Astrocyte of the spinal cord (primary cell): ENCODE results near the gene COPE.

Experiments used
- DNase-seq: peaks from one replicate; pipeline ENCODE4 v3.0.0; 2011; ENCODE audit warnings: low read depth, low spot score
- H3K4me3 ChIP-seq: 2 replicates; pipeline ENCODE4 v1.5.1; 2011; ENCODE audit warnings: low read depth, mild to moderate bottlenecking, low read length, moderate library complexity
- in situ Hi-C: cut with HindIII; loops from 2 replicates; pipeline ENCODE4 v1.10.0; 2017; ENCODE audit warnings: low sequenced_read_pairs
- TF ChIP-seq, protein P1 (sequence below): IDR thresholded peaks from 2 replicates; pipeline ENCODE4 v1.5.1; 2012; ENCODE audit warnings: low read depth, mild to moderate bottlenecking, low read length, inconsistent platforms

COPE gene

DNA sequence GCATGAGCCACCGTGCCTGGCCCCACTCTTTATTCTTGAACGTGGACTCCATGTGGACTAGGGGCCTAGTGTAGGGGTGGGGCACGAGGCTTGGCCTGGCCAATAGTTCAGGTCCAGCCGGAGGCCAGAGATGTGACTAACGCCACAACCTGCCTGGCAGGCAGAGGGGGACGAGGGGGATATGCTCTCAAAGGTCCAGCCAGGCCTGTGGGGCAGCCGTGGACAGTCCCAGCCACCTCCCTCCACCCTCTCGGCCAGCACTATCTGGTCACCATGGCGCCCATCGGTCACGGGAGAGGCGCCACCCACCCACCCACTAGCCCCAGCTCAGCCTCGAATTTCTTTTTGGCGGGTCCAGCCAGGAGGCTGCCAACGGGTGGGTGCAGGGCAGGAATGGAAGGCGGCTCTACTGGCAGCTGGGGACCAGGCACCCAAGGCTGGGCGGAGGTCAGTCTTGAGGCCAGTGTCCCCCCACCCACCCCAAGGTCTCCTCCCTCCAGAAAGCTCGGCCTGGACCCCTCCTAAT lies 21.0 kb downstream of the COPE start:
- H3K4me3 ChIP-seq = no peak overlapping the region
- no peak for DNase-seq
- in situ Hi-C loops = no loop called here

DNA sequence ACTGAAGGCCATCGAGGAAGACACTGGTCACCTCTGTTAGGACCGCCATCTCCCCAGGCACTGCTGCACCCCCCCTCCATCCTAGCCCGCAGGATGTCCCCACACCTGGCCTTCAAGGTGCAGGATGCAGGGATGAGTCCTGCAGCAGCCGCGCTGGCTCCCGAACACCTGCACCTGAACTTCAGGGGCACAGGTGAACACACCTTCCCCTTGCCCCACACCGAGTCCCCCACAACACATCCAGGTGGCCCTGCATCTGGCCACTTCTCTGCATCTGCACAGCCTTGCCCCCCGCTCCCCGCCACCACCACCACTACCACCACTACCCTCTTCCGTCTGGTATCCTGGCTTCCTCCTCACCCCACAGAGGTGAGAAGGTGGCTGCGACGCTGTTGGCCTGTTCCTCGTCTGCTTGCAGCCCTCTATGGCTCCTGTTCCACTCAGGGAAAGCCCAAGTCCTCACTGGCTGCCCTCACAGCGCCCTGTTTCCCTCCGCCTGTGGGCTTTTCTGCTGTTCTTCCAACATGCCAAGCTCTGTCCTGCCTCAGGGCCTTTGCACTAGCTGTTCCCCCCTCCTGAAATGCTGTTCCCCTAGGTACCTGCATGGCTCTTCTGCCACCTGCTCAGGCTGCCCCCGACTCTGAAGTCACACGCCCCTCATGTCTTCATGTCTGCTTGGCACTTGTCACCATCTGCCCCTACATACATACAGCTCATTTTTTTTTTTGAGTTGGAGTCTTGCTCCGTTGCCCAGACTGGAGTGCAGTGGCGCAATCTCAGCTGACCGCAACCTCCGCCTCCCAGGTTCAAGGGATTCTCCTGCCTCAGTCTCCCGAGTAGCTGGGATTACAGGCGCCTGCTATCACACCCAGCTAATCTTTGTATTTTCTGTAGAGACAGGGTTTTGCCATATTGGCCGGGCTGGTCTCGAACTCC lies 21.8 kb downstream of the COPE start:
- in situ Hi-C loops = no loop called here
- no peak for DNase-seq
- no peak overlapping the region for H3K4me3 ChIP-seq
- TF ChIP-seq, protein P1, sequence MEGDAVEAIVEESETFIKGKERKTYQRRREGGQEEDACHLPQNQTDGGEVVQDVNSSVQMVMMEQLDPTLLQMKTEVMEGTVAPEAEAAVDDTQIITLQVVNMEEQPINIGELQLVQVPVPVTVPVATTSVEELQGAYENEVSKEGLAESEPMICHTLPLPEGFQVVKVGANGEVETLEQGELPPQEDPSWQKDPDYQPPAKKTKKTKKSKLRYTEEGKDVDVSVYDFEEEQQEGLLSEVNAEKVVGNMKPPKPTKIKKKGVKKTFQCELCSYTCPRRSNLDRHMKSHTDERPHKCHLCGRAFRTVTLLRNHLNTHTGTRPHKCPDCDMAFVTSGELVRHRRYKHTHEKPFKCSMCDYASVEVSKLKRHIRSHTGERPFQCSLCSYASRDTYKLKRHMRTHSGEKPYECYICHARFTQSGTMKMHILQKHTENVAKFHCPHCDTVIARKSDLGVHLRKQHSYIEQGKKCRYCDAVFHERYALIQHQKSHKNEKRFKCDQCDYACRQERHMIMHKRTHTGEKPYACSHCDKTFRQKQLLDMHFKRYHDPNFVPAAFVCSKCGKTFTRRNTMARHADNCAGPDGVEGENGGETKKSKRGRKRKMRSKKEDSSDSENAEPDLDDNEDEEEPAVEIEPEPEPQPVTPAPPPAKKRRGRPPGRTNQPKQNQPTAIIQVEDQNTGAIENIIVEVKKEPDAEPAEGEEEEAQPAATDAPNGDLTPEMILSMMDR = no peak

More for the DNA sequence above, 21.0 kb downstream of the COPE start:
- TF ChIP-seq, protein P1 = no peak

DNA sequence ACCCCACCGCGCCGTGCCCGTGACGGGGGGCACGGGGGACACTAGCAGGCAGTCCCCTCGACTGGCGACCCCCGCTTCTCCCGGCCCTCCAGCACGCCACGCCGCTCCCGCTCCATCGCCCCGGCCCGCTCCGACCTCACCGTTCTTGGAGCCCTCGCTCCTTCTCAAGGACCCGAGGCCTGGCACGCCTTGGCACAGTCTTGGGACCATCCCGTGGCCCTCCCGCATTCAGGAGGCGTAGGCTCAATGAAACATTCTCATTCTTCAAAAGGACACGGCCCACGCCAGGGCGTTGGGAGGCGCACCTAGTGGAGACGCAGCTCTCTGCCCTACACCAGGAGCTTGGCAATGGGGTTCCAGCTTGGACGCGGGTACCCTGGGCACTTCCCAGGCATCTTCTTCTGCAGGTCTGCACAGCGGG lies 22.8 kb downstream of the COPE start:
- no peak for DNase-seq
- in situ Hi-C loops = no loop called here
- TF ChIP-seq, protein P1 = peak; percentile 11
- H3K4me3 ChIP-seq = no peak overlapping the region

DNA sequence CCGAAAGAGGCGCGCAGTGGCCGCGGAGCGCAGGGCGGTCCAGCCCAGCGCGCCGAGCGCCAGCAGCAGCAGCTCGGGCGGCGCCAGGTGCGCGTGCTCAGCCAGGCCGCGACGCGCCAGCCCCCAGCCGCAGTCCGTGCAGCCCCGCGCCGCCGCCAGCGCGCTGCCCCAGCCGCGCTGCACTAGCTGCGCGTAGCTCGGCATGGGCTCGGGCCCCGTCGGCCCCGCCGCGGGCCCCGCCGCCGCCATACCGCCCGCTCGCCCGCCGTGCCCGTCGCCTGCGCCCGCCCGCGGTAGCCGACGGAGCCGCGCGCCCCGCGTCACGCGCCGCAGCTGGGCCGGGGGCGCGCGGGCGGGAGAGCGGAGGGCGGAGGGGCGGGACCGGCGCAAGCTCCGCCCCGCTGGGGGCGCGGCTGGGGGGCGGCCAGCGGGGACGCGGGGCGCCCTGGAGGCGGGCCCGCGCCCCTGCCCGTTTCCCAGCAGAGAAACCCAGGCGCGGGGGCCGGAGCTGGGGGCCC lies 23.3 kb downstream of the COPE start, which contains the start of gene CERS1:
Gene CERS1 (minus strand): TSS at position 335 of the 518 bp plus-strand sequence. CDS start 86 bp downstream, at position 249.
- TF ChIP-seq, protein P1 = no peak
- no peak for DNase-seq
- in situ Hi-C loops = no loop called here
- peak within 1 kb of the TSS; percentile 30 for H3K4me3 ChIP-seq

DNA sequence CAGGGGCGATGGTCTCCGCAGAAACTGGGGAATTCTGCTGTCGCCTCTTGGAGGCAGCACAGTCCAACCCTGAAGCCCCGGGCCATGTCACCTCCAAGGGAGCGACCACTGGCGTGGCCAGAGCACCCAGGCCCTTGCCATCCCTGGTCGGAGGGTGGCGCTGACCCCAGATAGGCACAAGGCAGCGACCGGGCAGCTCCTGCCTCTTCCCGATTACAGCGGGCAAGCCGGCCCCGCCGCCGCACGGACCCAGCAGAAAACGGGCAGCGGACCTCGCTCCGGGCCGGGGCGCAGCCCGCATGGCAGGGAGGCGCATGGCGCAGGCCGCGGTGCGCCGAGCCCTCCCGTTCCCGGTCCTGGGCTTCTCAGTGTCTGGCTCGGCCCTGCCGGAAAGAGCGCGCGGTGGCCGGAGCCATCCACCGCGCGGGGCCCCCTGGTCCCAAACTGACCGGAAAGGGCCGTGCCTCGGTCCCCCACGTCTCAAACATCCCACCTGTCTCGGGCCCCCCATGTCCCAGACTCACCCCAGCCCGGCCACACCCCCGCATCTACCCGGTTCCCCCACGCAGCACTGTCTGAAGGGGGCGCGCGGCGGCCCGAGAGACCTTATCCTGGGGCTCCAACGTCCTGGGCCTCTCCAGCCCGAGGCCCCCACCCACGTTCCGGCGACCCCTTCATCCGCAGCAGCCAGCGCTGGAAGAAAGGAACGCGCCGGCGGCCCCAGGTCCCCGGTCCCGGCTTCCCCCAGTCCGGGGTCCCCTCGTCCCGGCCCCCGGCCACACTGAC lies 24.0 kb downstream of the COPE start:
- peak overlapping the region; percentile 30 for H3K4me3 ChIP-seq
- DNase-seq = peak; percentile 22
- in situ Hi-C loops = no loop called here
- TF ChIP-seq, protein P1 = peak; percentile 48
